ENCODE results near the gene BNIP5.
A peak's percentile ranks its signal among the peaks of the same experiment; 100 is the strongest.

BNIP5 gene

DNA sequence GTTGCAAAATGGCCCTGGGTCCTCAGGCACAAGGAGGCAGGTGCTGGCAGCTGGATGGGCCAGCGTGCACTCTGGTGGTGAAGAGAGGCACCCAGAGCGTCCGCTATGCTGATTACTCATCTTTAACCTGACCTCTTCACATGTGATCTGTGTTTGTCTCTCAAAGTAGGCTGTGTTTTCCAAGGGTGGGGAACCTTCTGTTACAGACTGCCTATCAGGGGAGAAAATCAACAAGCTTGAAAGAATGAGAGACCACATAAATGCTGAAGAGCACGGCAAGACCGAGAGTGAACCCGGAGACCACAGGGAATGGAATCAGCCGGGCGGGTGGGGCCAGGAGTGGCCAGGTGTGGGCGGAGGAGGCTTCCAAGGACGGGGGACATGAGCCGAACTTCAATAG, 16.2 kb downstream of the BNIP5 start:
- peak in 1 of 2 experiments; percentile 14 for DNase-seq

DNA sequence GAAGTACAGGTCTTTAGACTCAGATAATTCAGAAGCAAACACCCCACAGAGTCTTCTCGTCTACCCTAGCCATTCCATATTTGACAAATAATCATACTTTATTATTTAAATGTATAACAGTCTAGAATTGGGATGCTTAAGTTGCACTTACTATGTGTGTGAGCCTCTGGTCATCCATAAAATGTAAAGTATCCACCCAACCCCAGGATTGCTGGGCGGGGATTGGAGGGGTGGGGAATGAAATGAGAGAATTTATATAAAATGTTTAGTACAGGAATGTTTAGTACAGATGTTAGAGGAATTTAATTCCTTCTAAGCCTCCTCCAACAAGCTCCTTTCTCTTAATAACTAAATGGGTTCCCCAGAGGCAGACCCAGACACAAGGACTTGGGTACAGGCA, 16.9 kb downstream of the BNIP5 start:
- peak in 1 of 2 experiments; percentile 21 for DNase-seq

DNA sequence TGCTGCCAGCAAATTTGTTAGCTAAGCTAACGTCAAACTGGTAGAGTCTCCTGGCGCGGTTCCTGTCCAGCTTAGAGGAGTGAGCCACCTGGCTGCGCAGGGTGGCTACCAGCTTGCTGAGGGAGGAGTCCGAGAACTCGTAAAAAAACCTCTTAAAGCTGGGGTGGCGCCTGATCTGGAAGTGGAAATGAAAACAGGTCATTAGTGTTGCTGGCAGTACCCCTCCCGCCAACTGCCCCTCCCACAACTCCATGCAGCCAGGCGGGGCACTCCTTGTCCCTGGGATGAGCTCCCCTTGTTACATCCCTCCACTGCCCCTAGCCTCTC, 17.3 kb downstream of the BNIP5 start:
- DNase-seq: peak; percentile 90 to 94

DNA sequence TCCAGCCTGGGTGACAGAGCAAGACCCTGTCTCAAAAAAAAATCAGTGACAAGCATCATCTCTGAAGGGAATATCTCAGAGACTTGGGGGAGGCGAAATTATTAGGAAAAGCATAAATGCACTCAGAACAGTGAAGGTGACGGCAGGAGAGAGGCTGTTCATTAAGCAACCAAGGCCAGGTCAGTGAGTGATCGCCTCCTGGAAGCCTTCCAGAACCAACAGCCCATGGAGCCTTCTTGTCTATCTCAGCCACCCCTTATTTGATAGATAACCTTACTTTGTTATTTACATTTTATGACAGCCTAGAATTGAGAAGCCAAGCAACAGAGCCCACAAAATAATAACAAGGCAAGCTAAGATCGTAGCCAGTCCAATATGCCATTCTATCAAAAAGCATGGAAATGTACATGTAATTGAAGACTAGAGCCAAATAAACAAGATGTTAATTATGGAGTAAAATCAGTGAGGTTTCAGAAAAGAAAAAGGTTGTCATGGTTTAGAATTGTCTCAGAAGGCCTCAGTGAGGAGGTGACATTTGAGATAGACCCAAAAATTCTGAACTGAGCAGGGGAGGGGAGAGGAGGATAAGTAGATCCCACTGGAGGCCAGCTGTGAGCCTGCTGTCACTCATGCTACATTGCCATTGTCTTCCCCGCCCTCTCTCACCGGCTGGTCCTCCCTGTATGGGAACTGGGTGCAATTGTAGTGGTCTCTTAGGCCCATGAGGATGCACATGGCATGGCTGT, 17.8 kb downstream of the BNIP5 start:
- no peak for DNase-seq

DNA sequence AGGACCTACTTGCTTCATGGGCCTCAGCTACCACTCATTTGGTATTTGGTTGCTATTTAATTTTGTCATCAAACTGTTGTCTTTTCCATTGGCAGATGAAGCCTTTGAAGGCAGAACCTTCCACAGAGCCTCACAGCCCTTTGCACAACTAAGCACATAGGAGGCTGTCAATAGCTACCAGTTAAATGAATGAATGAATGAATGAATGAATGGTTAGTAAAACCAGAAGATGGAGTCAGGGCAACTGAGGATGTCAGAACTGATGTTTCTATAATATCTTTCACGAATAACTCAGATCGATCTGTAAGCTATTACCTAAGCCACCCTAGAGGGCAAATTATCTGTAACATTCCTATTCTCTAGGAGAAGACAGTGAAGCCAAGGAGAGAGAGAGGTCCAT, 19.1 kb downstream of the BNIP5 start:
- DNase-seq: no peak

DNA sequence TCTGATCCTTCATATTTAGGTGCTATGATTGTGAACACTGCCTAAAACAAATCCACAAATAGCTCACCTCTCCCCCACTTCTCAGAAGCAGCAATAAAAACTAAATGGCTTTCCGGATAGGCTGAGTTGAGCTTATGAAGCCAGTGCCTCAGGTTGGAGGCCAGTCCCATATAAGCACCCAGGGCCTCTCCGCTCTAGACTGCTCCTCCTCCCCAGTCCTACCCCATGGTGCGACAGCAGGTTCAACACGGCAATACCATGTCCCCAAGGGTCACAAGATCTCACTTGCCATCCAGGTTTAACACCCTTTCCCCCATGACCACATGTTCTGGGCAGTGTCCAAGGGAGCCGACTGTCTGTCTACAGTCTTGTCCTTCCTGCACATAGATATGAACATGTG, 20.8 kb downstream of the BNIP5 start:
- no peak for DNase-seq

DNA sequence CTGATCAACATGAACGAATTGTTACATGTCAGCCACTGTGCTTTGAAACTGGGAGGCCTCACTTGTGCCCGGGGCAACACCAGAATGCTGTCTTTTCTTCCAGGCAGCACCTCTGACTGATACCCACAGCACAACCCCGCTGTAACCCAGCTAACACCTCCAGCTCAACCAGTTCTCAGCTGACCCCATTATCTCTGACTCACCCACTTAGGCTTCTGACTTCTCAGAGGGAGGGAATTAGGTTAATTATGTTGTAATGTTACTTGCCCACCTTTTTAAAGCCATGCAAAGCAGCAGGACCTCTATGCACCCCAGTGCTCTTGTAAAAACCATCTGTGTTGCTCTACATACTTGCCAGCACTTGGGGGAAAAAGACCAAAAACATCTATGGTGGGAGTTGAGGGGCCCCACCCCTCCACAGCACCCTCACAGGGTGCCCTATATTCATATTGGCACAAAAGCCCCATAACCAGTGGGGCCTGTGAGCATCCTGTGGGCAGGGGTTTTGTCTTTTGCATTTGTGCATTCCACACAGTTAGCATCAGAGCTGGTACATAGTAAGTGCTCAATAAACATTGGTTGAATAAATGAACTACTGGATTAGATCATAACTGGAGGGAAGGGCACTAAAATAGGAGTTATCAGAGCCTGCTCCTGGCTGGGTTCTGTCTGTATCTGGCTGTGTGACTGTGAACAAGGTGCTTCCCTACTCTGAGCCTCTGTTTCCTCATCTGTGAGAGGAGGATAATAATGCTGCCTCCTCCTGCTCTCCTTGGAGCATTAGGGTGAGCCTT, 22.3 kb downstream of the BNIP5 start:
- DNase-seq: peak in 1 of 2 experiments; percentile 20

DNA sequence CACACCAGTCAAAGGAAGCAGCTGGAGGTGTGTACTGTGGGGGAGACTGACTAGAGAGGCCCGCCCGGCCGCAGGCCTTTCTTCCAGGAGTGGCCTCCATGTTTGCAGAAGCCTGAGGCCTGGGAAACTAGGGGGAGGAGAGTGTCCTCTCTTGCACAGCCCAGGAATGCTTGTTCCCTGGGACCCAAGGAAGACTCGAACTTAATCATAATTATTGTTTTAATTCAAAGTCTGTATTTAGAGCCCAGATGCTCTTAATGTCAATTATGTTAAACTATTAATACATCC, 23.1 kb downstream of the BNIP5 start:
- DNase-seq: no peak

DNA sequence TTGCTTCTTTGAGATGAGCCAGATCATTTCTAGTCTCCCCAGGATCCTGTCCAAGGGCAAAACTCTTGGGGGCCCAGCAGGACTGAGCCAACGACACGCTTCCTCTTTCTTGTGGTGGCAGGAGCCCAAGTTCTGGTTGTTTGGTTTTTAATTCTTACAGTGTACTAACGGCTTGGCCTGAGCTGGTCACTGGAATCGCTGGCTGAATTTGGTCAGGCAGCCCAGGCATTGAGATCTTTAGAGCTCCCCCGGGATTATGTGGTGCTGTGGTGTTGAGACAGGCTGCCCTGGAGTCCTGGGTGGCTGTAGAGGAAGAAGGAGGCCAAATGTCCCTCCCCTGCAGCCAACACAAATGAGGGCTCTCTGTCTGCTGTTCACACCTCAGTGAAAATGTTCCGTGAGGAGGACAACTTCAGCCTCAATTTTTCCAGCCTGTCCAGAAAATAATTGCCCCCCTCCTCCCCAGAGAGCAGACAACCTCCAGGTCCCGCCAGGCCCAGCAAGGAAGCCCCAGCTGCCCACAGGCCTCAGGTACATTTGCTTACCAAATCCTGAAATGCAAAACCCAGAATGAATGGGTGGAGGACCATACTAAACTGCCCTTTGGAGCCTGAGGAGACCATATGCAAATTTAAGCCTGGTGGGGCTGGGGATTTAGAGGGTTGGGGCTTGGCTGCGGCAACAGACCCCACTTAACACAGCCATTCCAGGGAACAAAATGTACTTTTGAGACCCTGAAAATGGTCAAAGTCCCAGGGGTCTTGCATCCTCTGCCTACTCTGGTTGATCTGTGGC, 23.6 kb downstream of the BNIP5 start:
- DNase-seq: no peak

DNA sequence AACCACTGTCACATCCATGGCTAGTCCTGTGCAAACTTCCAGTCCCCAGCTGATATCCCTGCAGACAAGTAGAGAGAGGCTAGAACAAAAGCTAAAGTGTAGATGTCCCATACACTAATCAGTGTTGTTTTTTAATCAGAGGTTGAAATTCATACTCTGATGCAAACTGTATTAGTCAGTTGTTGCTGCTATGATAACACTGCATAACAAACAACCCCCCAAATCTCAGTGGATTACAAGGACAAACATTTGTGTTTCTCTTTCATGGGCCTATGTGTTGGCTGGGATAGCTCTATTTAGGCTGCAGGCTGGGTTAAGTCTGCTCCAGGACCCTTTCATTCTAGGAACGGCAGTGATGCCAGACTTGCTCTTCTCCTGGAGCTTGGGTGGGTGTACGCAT, 26.8 kb downstream of the BNIP5 start:
- DNase-seq: no peak

DNA sequence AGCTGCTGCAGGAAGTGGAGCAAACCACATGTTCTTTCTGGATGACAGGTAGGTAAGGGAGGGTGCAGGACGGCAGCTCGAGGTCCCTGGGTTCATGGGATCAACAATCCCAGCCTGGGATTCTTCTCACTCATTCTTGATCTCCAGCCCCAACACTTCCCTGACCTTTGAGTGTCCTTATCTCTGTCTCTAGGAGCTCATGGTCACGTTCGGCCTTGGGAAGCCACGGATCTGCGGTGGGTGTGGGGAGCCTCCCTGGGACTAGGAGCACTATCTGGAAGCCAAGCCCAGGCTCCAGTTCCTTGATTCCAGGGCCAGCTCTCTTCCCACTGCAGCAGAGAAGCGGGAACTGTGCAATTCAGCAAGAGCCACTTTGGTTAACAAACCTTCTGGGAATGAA, 27.5 kb downstream of the BNIP5 start:
- no peak for DNase-seq

DNA sequence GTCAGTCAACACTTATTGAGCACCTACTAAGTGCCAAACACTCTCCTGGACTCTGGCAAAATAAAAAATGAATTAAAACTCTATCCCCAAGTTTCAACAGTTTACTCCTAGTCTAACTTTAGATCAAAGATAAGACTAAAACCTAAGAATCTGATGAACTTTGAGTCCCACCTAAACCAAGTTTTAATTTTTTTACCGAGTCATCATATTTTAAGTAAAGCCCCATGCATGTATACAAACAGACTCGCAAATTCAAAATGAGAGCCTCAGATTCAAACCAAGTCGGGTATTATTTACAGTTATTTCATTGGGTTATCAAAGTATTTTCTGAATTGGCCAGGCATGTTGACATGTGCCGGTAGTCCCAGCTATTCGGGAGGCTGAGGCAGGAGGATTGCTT, 28.2 kb downstream of the BNIP5 start:
- no peak for DNase-seq

DNA sequence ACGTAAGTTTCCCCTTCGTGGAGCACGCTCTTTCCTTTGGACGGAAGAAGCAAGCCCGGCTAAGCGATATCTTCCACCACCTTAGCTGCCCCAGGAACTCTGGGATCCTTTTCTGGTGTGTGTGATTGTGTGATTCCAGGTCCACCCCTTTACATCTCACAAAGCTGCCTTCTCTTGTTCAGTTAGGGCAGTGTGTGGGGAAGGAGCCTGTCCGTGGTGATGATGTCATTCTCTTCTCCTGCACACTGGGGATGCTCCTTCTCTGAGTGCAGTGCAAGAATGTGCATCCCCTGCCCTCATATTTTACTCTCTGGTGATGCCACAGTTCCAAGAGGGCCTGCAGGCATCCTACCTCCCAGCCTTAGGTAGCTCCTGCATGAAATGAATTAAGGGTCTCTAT, 30.3 kb downstream of the BNIP5 start:
- DNase-seq: no peak

DNA sequence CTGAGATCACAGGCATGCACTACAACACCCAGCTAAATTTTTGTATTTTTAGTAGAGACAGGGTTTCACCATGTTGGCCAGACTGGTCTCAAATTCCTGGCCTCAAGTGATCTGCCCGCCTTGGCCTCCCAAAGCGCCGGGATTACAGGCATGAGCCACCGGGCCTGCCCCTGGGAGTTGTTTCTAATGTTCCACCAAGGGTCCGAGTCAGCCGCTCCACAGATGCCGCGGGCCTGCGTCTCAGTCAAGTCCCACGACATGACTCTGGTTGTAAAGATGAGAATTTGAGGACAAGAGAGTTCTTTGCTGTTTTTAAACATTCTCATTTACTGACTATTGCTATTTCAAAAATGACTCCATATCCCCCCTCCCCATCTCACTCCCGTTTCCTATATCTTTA, 30.8 kb downstream of the BNIP5 start:
- no peak for DNase-seq

DNA sequence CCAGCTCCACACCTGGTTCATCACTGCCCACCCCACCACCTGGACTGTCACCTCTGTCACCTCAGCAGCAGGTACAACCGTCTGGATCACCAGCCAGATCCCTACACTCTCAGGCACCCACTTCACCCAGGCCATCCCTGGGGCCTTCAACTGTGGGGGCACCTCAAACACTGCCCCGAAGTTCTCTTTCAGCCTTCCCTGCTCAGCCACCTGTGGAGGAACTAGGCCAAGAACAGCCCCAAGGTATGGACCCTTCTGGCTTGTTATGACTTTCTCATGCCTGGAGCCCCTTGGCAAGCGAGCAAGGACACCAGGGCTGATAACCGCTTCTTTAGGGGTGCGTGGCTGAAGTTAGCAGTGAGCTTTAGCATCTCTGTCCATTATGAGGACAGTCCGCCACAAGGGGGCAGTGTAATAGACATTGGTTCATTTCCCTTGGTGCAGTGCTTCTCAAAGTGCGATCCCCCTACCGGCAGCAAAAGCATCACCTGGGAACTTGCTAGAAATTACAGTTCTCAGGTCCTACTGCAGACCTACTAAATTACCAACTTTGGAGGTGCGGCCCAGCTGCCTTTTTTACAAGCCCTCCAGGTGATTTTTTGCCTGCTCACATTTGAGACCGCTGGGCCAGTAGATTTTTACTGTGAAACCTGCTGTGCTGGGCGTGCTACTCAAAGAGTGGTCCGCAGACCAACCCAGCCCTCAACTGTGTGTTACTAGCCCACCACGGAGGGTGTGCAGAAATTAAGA, 34.3 kb downstream of the BNIP5 start:
- DNase-seq: peak; percentile 69 to 87

DNA sequence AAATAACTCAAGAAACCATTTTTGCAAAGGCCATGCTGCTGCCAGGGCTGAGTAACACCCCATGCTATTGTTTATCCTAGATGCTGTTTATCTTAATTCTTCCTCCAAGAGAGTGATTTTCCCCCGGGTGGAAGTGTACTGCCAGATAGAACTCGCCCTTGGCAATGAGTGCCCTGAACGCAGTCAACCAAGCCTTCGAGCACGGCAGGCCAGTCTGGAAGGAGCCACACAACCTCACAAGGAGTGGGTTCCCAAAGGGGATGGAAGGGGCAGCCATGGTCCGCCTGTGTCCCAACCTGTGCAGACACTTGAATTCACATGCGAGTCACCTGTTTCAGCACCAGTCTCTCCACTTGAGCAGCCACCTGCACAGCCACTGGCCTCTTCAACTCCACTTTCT, 34.9 kb downstream of the BNIP5 start:
- no peak for DNase-seq

DNA sequence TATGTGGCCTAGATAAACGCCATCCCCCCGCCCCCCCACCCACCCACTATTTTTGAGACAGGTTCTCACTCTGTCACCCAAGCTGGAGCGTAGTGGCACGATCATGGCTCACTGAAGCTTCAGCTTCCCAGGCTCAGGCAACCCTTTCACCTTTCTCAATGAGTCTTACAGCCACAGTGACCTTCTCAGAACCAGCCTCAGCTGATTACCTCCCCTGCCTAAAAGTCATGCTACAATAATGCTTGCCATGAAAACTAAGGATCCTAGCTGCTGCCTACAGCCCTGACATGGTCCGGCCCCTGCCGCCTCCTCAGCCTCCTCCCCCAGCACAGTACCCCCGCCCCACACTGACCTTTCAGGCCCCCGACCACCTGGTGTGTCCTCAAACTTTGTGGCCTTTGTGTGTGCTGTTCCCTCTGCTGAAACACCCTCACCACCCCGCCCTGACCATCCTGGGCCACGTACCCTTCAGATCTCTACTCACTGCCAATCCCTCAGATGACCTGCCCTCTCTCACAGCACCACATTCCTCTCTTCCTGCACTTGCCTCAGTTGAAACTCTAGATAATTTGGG, 35.5 kb downstream of the BNIP5 start:
- DNase-seq: no peak

DNA sequence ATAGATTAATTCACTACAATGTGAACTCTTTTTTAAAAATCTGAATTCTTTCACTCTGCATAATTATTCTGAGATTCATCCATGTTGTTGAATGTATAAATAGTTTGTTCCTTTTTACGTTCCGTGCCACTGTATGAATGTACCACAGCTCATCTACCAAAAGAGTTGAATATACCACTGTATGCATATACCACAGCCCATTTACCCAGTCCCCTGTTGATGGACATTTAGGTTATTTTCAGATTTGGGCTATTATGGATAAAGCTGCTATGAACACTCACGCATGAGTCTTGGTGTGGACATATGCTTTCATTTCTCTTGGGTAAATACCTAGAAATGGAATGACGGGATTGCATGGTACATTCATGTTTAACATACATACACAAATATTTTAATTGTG, 38.7 kb downstream of the BNIP5 start:
- DNase-seq: no peak

DNA sequence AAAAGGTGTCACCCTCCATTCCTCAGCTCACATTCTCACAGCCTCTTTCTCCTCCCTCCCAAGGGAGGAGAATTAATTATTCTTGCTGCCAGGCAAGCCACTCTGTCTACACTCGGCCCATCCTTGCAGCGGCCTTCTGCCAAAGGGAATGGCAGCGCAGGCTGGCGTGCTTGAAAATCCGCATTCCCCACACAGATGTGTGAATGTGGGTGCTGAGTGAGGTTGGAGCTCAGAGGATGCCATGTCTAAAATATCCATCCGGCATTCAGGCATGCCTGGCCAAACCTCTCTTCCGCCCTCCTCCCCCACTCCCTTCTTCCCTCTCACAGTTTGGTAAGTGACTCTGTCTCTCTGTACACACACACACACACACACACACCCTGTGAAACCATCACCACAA, 39.2 kb downstream of the BNIP5 start:
- no peak for DNase-seq

DNA sequence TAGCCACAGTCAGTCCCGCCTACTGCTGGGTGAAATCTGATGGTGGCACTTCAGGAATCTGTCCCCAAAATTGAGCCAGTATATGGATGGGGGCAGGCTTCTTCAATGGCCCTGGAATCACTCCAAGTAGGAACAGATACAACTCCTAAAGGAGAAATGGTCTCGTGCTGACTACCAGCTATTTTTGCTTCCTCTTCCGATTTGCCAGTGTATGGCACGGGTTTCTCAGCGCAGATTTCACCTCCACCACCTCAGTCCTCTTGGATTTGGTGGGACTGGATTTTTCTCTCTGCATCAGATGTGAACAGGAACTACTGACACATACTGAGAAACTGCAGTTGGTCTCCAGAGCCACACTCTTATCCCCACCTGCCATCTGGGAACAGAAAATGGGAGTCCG, 39.6 kb downstream of the BNIP5 start:
- DNase-seq: no peak

DNA sequence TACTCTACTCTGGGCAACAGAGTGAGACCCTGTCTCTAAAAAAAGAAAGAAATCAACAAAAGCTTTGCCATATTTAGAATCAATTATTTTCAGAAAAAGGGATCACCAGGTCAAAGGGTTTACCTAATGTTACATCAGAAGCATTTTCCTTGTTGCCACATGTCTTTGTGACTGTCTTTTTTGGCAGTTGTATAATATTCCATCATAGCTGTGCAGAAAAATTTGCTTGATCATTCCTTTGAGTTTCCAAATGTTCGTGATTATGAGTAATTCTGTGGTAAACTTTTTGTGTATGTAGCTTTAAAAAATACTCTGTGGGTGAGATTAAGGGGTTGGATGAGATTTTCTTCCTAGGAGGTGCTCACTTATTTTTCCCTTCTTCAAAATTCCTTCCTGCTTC, 40.4 kb downstream of the BNIP5 start:
- no peak for DNase-seq

DNA sequence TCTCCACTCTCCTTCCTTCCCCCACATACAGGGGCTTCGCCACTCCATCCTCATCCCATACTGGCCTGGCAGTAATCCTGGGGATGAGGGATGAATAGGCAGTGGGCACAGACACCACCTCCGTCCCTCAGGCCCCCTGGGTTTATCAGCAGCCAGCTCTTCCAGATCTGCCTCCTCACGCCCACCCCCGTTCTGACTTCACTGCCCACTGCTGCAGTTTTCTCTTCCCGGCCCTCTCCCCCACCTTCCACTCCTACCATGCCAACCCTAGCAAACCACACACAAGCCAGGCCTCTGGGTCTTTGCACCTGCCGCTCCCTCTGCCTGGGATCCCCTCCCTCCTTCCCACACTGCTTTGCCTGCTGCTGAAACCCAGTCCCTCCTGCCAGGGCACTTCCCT, 44.5 kb downstream of the BNIP5 start:
- no peak for DNase-seq
